GM23338 (cell line): ENCODE data around the gene EML1. TPM values are rescaled to one million over a fixed set of nuclear protein-coding genes. Genes with fewer than 3 reads are reported as not detected.

Experiments
- ATAC-seq: fragments of 200-7000 bp; cut with Tn5 transposase; 3 replicates; pipeline ENCODE4 v1.9.1; 2020
- DNase-seq: peaks from one replicate; pipeline ENCODE4 v3.0.0-alpha.2; 2015; ENCODE audit warnings: low spot score
- H2AFZ ChIP-seq: fragments of 200-600 bp; sonication (generic); 2 replicates; pipeline ENCODE4 v1.8.0; 2016; ENCODE audit warnings: antibody characterized with exemption, mild to moderate bottlenecking, moderate library complexity
- H3F3A ChIP-seq: fragments of 200-600 bp; sonication (generic); replicated peaks from 2 replicates; pipeline ENCODE4 v1.8.0; 2017; ENCODE audit warnings: antibody characterized with exemption, mixed run types, low read depth
- H3K27ac ChIP-seq: fragments of 200-600 bp; sonication (generic); 2 replicates; pipeline ENCODE4 v1.6.1; 2016; ENCODE audit warnings: low read depth
- H3K27me3 ChIP-seq: fragments of 200-600 bp; sonication (generic); 2 replicates; pipeline ENCODE4 v1.8.0; 2016; ENCODE audit warnings: mild to moderate bottlenecking, mixed run types, moderate library complexity; ENCODE audit not compliant: insufficient read depth
- H3K36me3 ChIP-seq: fragments of 200-600 bp; sonication (generic); 2 replicates; pipeline ENCODE4 v1.8.0; 2016; ENCODE audit warnings: mild to moderate bottlenecking; ENCODE audit not compliant: insufficient read depth
- H3K4me1 ChIP-seq: fragments of 200-600 bp; sonication (generic); 2 replicates; pipeline ENCODE4 v1.8.0; 2016; ENCODE audit warnings: mild to moderate bottlenecking, moderate library complexity; ENCODE audit not compliant: insufficient read depth
- H3K4me2 ChIP-seq: fragments of 200-600 bp; sonication (generic); 2 replicates; pipeline ENCODE4 v1.7.1; 2017; ENCODE audit warnings: mixed run types
- H3K4me3 ChIP-seq: fragments of 200-600 bp; sonication (generic); 2 replicates; pipeline ENCODE4 v1.6.1; 2016; ENCODE audit warnings: mixed run types
- H3K79me2 ChIP-seq: fragments of 200-600 bp; sonication (generic); replicated peaks from 2 replicates; pipeline ENCODE4 v1.8.0; 2017; ENCODE audit warnings: mild to moderate bottlenecking; ENCODE audit not compliant: insufficient read depth
- H3K9me2 ChIP-seq: fragments of 200-600 bp; sonication (generic); 2 replicates; pipeline ENCODE4 v1.8.0; 2017; ENCODE audit not compliant: insufficient read depth
- H4K20me1 ChIP-seq: fragments of 200-600 bp; sonication (generic); replicated peaks from 2 replicates; pipeline ENCODE4 v1.8.0; 2017; ENCODE audit warnings: mild to moderate bottlenecking; ENCODE audit not compliant: insufficient read depth
- H3K27ac Mint-ChIP-seq: 2 replicates; pipeline ENCODE4 v1.8.0; 2020; ENCODE audit warnings: inconsistent platforms, mild to moderate bottlenecking, moderate library complexity, mixed read lengths
- H3K27me3 Mint-ChIP-seq: 3 replicates; pipeline ENCODE4 v1.8.0; 2022; ENCODE audit warnings: low read depth, mild to moderate bottlenecking, moderate library complexity, mixed read lengths, inconsistent platforms; ENCODE audit not compliant: insufficient read depth, poor library complexity
- H3K36me3 Mint-ChIP-seq: 3 replicates; pipeline ENCODE4 v1.8.0; 2021; ENCODE audit warnings: low read depth, mild to moderate bottlenecking, inconsistent platforms, moderate library complexity, mixed read lengths
- H3K4me1 Mint-ChIP-seq: 3 replicates; pipeline ENCODE4 v1.8.0; 2020; ENCODE audit warnings: mild to moderate bottlenecking, inconsistent platforms, mixed read lengths
- H3K4me3 Mint-ChIP-seq: 3 replicates; pipeline ENCODE4 v1.8.0; 2021; ENCODE audit warnings: moderate library complexity, mild to moderate bottlenecking, inconsistent platforms, mixed read lengths
- H3K9me3 Mint-ChIP-seq: 3 replicates; pipeline ENCODE4 v1.8.0; 2020; ENCODE audit warnings: moderate library complexity, mild to moderate bottlenecking, inconsistent platforms, mixed read lengths
- EZH2 ChIP-seq: fragments of 200-600 bp; sonication (generic); IDR thresholded peaks from one replicate; pipeline ENCODE4 v1.8.0; 2017; ENCODE audit warnings: antibody characterized with exemption, mild to moderate bottlenecking, low read depth; ENCODE audit not compliant: unreplicated experiment
- EZH2phosphoT487 ChIP-seq: fragments of 200-600 bp; sonication (generic); IDR thresholded peaks from one replicate; pipeline ENCODE4 v1.8.1; 2018; ENCODE audit warnings: antibody characterized with exemption; ENCODE audit not compliant: unreplicated experiment
- ZNF114 ChIP-seq: fragments of 250-450 bp; sonication (Bioruptor Pico); IDR thresholded peaks from 2 replicates; pipeline ENCODE4 v1.5.0; 2020; ENCODE audit warnings: mild to moderate bottlenecking, moderate library complexity
- ZNF331 ChIP-seq: fragments of 250-450 bp; sonication (Bioruptor Pico); IDR thresholded peaks from 2 replicates; pipeline ENCODE4 v1.5.0; 2020; ENCODE audit warnings: low read depth, mild to moderate bottlenecking, moderate library complexity
- polyA plus RNA-seq: library from polyadenylated mRNA; unstranded; fragments of >200 nt; fragmentation: Nextera tagmentation; extraction: Ambion mirVana; gene quantifications from 2 replicates; pipeline ENCODE4 v1.2.1, GENCODE V29; 2016
- total RNA-seq: library from RNA; depleted of rRNA; stranded (reverse); fragments of >200 nt; shearing (Covaris generic); gene quantifications from 2 replicates; pipeline ENCODE4 v1.2.3, GENCODE V29; 2014
- TF ChIP-seq, protein P1 (sequence below): fragments of 250-450 bp; sonication (Bioruptor Pico); IDR thresholded peaks from 2 replicates; pipeline ENCODE4 v1.5.0; 2020; ENCODE audit warnings: mild to moderate bottlenecking, moderate library complexity
- TF ChIP-seq, protein P2 (sequence below), 2 experiments: fragments of 200-600 bp in 1 of 2; sonication (generic) in 1 of 2; conservative IDR thresholded peaks; 2 replicates each; pipeline versions ENCODE4 v1.5.1 to v1.6.1; 2016 to 2017; ENCODE audit warnings: antibody characterized with exemption in 2 of 2, low read depth in 2 of 2, mild to moderate bottlenecking in 2 of 2, moderate library complexity in 1 of 2

Gene EML1
- total and polyA plus RNA-seq, 2 experiments from 2014 or later = 7.0 to 18.1 TPM

DNA sequence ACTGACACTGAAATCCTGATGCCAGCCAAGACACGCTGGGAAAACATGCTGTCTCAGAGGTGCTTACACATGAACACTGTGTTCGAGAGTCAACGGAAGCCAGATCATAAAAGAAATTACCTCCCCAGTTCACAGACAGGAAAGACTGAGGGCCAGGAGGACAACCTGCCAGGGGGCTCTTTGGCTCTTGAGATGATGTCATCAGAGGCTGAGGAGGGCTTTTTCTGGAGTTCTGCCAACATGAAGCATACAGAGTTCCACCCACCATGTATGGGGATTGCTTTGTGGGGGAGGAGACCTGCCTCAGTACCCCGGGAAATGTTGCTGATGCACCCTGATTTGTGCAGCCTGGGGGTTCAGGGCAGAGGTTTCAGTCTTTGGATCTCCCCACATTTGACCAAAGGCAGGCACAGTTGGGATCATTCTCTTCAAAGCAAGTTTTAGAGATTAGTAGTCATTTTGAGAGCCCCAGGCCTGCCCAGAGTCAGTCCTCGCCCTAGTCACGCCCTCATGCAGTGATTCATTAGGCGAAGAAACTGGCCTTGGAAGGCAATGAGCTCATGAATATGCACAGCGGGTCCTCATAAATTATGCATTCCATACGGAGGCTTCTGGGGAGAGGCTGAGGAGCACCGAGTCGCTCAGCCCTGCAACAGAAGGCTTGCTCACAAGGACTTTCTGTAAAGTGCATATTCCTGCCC is 34.9 kb upstream of the EML1 start:
- TF ChIP-seq, protein P1, sequence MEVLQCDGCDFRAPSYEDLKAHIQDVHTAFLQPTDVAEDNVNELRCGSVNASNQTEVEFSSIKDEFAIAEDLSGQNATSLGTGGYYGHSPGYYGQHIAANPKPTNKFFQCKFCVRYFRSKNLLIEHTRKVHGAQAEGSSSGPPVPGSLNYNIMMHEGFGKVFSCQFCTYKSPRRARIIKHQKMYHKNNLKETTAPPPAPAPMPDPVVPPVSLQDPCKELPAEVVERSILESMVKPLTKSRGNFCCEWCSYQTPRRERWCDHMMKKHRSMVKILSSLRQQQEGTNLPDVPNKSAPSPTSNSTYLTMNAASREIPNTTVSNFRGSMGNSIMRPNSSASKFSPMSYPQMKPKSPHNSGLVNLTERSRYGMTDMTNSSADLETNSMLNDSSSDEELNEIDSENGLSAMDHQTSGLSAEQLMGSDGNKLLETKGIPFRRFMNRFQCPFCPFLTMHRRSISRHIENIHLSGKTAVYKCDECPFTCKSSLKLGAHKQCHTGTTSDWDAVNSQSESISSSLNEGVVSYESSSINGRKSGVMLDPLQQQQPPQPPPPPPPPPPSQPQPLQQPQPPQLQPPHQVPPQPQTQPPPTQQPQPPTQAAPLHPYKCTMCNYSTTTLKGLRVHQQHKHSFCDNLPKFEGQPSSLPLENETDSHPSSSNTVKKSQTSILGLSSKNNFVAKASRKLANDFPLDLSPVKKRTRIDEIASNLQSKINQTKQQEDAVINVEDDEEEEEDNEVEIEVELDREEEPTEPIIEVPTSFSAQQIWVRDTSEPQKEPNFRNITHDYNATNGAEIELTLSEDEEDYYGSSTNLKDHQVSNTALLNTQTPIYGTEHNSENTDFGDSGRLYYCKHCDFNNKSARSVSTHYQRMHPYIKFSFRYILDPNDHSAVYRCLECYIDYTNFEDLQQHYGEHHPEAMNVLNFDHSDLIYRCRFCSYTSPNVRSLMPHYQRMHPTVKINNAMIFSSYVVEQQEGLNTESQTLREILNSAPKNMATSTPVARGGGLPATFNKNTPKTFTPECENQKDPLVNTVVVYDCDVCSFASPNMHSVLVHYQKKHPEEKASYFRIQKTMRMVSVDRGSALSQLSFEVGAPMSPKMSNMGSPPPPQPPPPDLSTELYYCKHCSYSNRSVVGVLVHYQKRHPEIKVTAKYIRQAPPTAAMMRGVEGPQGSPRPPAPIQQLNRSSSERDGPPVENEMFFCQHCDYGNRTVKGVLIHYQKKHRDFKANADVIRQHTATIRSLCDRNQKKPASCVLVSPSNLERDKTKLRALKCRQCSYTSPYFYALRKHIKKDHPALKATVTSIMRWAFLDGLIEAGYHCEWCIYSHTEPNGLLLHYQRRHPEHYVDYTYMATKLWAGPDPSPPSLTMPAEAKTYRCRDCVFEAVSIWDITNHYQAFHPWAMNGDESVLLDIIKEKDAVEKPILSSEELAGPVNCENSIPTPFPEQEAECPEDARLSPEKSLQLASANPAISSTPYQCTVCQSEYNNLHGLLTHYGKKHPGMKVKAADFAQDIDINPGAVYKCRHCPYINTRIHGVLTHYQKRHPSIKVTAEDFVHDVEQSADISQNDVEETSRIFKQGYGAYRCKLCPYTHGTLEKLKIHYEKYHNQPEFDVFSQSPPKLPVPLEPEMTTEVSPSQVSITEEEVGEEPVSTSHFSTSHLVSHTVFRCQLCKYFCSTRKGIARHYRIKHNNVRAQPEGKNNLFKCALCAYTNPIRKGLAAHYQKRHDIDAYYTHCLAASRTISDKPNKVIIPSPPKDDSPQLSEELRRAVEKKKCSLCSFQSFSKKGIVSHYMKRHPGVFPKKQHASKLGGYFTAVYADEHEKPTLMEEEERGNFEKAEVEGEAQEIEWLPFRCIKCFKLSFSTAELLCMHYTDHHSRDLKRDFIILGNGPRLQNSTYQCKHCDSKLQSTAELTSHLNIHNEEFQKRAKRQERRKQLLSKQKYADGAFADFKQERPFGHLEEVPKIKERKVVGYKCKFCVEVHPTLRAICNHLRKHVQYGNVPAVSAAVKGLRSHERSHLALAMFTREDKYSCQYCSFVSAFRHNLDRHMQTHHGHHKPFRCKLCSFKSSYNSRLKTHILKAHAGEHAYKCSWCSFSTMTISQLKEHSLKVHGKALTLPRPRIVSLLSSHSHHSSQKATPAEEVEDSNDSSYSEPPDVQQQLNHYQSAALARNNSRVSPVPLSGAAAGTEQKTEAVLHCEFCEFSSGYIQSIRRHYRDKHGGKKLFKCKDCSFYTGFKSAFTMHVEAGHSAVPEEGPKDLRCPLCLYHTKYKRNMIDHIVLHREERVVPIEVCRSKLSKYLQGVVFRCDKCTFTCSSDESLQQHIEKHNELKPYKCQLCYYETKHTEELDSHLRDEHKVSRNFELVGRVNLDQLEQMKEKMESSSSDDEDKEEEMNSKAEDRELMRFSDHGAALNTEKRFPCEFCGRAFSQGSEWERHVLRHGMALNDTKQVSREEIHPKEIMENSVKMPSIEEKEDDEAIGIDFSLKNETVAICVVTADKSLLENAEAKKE (CRISPR knock-in tag) = no peak
- no peak for TF ChIP-seq EZH2phosphoT487
- TF ChIP-seq EZH2 = no peak
- no peak for TF ChIP-seq ZNF114 (CRISPR knock-in tag)
- TF ChIP-seq, protein P2, sequence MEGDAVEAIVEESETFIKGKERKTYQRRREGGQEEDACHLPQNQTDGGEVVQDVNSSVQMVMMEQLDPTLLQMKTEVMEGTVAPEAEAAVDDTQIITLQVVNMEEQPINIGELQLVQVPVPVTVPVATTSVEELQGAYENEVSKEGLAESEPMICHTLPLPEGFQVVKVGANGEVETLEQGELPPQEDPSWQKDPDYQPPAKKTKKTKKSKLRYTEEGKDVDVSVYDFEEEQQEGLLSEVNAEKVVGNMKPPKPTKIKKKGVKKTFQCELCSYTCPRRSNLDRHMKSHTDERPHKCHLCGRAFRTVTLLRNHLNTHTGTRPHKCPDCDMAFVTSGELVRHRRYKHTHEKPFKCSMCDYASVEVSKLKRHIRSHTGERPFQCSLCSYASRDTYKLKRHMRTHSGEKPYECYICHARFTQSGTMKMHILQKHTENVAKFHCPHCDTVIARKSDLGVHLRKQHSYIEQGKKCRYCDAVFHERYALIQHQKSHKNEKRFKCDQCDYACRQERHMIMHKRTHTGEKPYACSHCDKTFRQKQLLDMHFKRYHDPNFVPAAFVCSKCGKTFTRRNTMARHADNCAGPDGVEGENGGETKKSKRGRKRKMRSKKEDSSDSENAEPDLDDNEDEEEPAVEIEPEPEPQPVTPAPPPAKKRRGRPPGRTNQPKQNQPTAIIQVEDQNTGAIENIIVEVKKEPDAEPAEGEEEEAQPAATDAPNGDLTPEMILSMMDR (conservative IDR thresholded peaks at IDR 0.05; ENCODE audit: low read depth in 2 of 2) = no peak
- TF ChIP-seq ZNF331 (CRISPR knock-in tag) = no peak
- peak; percentile 90 for ATAC-seq
- H3K36me3 ChIP-seq = no peaks in the 10 kb centered on the region
- H3K4me1 ChIP-seq = peaks cover 13% of the 10 kb centered on the region; the same call in 1 of the 2 replicates
- no peaks in the 10 kb centered on the region for H3K79me2 ChIP-seq
- peaks cover 32% of the 10 kb centered on the region for H3K4me1 Mint-ChIP-seq
- DNase-seq = peak; percentile 74
- no peak overlapping the region for H3K27ac Mint-ChIP-seq
- no peaks in the 10 kb centered on the region for H3K9me3 Mint-ChIP-seq
- H3K4me3 ChIP-seq = no peak overlapping the region
- H3K4me3 Mint-ChIP-seq = no peak overlapping the region
- no peak overlapping the region for H3K27ac ChIP-seq
- H3K27me3 ChIP-seq = no peaks in the 10 kb centered on the region
- peaks cover 17% of the 10 kb centered on the region for H3K27me3 Mint-ChIP-seq
- H2AFZ ChIP-seq = peak overlapping the region; percentile 96; the same call in 1 of the 2 replicates
- no peaks in the 10 kb centered on the region for H4K20me1 ChIP-seq
- peak overlapping the region; percentile 15; the same call in 1 of the 2 replicates for H3K4me2 ChIP-seq
- H3F3A ChIP-seq = no peaks in the 10 kb centered on the region
- H3K9me2 ChIP-seq = no peaks in the 10 kb centered on the region
- no peaks in the 10 kb centered on the region for H3K36me3 Mint-ChIP-seq
